CD8-positive, alpha-beta memory T cell (primary cell): ENCODE data around the gene ATP9A. TPM values are rescaled to one million over a fixed set of nuclear protein-coding genes. Genes with fewer than 3 reads are reported as not detected.

Experiments used
- CTCF ChIA-PET: fragments of 350-600 bp; sonication (Branson Sonifier 250); formaldehyde crosslinking; loops from one replicate; lab custom pipeline; 2021; ENCODE audit warnings: antibody characterized with exemption; lab: Charles Lee
- POLR2A ChIA-PET: fragments of 350-600 bp; sonication (Branson Sonifier 250); formaldehyde crosslinking; loops from one replicate; lab custom pipeline; 2021; ENCODE audit warnings: antibody characterized with exemption; lab: Charles Lee
- DNase-seq, 5 donors: peaks; one replicate each; pipeline versions ENCODE4 v3.0.0 to v3.0.0-alpha.2; 2020 to 2022; ENCODE audit warnings: mixed read lengths in 1 of 5
- H3K27ac ChIP-seq: one replicate; pipeline ENCODE4 v1.7.0; 2013; ENCODE audit warnings: low read depth, mild to moderate bottlenecking, low read length, moderate library complexity
- H3K27me3 ChIP-seq: 2 replicates; pipeline ENCODE4 v1.7.0; 2013; ENCODE audit warnings: low read length, mild to moderate bottlenecking; ENCODE audit not compliant: insufficient read depth, poor library complexity, severe bottlenecking
- H3K36me3 ChIP-seq: 2 replicates; pipeline ENCODE4 v1.7.0; 2013; ENCODE audit warnings: mild to moderate bottlenecking, low read length, moderate library complexity; ENCODE audit not compliant: insufficient read depth
- H3K4me1 ChIP-seq: 2 replicates; pipeline ENCODE4 v1.7.0; 2013; ENCODE audit warnings: mild to moderate bottlenecking, low read length, moderate library complexity; ENCODE audit not compliant: insufficient read depth
- H3K4me3 ChIP-seq: 2 replicates; pipeline ENCODE4 v1.7.0; 2013; ENCODE audit warnings: mild to moderate bottlenecking, low read length
- H3K9me3 ChIP-seq: 2 replicates; pipeline ENCODE4 v1.7.0; 2013; ENCODE audit warnings: mild to moderate bottlenecking, low read length
- H3K27ac Mint-ChIP-seq, 8 donors: one replicate each; pipeline ENCODE4 v1.8.0; 2020 to 2021; ENCODE audit warnings: mixed read lengths in 8 of 8, mild to moderate bottlenecking in 6 of 8, inconsistent platforms in 3 of 8, moderate library complexity in 3 of 8
- H3K27me3 Mint-ChIP-seq, 2 donors: one replicate each; pipeline ENCODE4 v1.8.0; 2020 to 2021; ENCODE audit warnings: mixed read lengths in 2 of 2, mild to moderate bottlenecking in 1 of 2, moderate library complexity in 1 of 2
- H3K36me3 Mint-ChIP-seq, 3 donors: one replicate each; pipeline ENCODE4 v1.8.0; 2020 to 2021; ENCODE audit warnings: mixed read lengths in 3 of 3, inconsistent platforms in 1 of 3, mild to moderate bottlenecking in 1 of 3
- H3K4me1 Mint-ChIP-seq, 3 donors: one replicate each; pipeline ENCODE4 v1.8.0; 2020 to 2021; ENCODE audit warnings: mixed read lengths in 3 of 3, inconsistent platforms in 1 of 3, mild to moderate bottlenecking in 1 of 3
- H3K4me3 Mint-ChIP-seq, 7 donors: one replicate each; pipeline ENCODE4 v1.8.0; 2020 to 2021; ENCODE audit warnings: mixed read lengths in 7 of 7, mild to moderate bottlenecking in 6 of 7, moderate library complexity in 4 of 7, inconsistent platforms in 2 of 7
- H3K9me3 Mint-ChIP-seq, 5 donors: one replicate each; pipeline ENCODE4 v1.8.0; 2020 to 2022; ENCODE audit warnings: mixed read lengths in 5 of 5, mild to moderate bottlenecking in 3 of 5, moderate library complexity in 2 of 5, inconsistent platforms in 1 of 5
- polyA plus RNA-seq: library from polyadenylated mRNA; unstranded; fragments of 300-500 nt; fragmentation: Illumina TruSeq; gene quantifications from one replicate; pipeline ENCODE4 v1.2.3, GENCODE V29; 2021
- total RNA-seq, 2 experiments: library from RNA; stranded (reverse); gene quantifications; one replicate each; pipeline ENCODE4 v1.2.3, GENCODE V29; 2021

The ATP9A gene
- total and polyA plus RNA-seq, 3 experiments from 2014 or later: 0.46 to 2.3 (median 2.0) TPM

- no peak overlapping the region for H3K27ac ChIP-seq
- ChIA-PET CTCF (interaction anchor here (0.9 to 1.9 kb wide), 4 partner anchors 10 to 41 kb away, joined by 3 to 10 read pairs (median 3); partner anchors contain the start of gene NFATC2), POLR2A (interaction anchor here (0.5 to 1.3 kb wide), 2 partner anchors 12 to 14 kb away, joined by 3 to 5 read pairs; no protein-coding TSS in a partner anchor)
- Mint-ChIP-seq H3K36me3 (no peaks in the 10 kb centered on the region), H3K27ac (peak overlapping the region in 7 of 8 donors; percentile 5 to 87 (median 48)), H3K4me3 (peak overlapping the region in 4 of 7 donors; percentile 17 to 65 (median 52)), H3K4me1 (peaks cover 16 to 20% (median 17%) of the 10 kb centered on the region in 3 donors), H3K27me3 (peaks cover 7 to 23% of the 10 kb centered on the region in 2 donors), H3K9me3 (no peaks in the 10 kb centered on the region)
- no peaks in the 10 kb centered on the region for H3K9me3 ChIP-seq
- no peak overlapping the region for H3K4me3 ChIP-seq
- peaks cover 17% of the 10 kb centered on the region for H3K27me3 ChIP-seq
- H3K4me1 ChIP-seq: peaks cover 5% of the 10 kb centered on the region
- peak in 3 of 5 donors; percentile 34 to 64 (median 36) for DNase-seq
- H3K36me3 ChIP-seq: no peaks in the 10 kb centered on the region
These were observed 213.5 kb downstream of the ATP9A start for GRCh38 chr20:51554538-51555165.

GRCh38 chr20:51553897-51554486 is 214.2 kb downstream of the ATP9A start:
- Histone ChIP-seq H3K27ac (no peak overlapping the region), H3K27me3 (peaks cover 11% of the 10 kb centered on the region), H3K9me3 (no peaks in the 10 kb centered on the region), H3K4me3 (no peak overlapping the region), H3K4me1 (peaks cover 5% of the 10 kb centered on the region), H3K36me3 (no peaks in the 10 kb centered on the region)
- peak overlapping the region in 2 of 7 donors; percentile 41 to 62 for H3K4me3 Mint-ChIP-seq
- POLR2A ChIA-PET: interaction anchor here (1.3 kb wide), 1 partner anchor 13 kb away, joined by 5 read pairs; no protein-coding TSS in a partner anchor
- H3K9me3 Mint-ChIP-seq: no peaks in the 10 kb centered on the region
- H3K27ac Mint-ChIP-seq: peak overlapping the region in 7 of 8 donors; percentile 5 to 87 (median 26)
- no peaks in the 10 kb centered on the region for H3K36me3 Mint-ChIP-seq
- H3K27me3 Mint-ChIP-seq: peaks cover 4 to 17% of the 10 kb centered on the region in 2 donors
- CTCF ChIA-PET: interaction anchor here (0.9 to 1.9 kb wide), 4 partner anchors 11 to 40 kb away, joined by 3 to 10 read pairs (median 3); partner anchors contain the start of gene NFATC2
- no peak for DNase-seq
- peaks cover 16 to 20% (median 17%) of the 10 kb centered on the region in 3 donors for H3K4me1 Mint-ChIP-seq

- CTCF ChIA-PET: interaction anchor here (0.7 to 1.4 kb wide), 2 partner anchors 10 to 19 kb away, joined by 3 read pairs; no protein-coding TSS in a partner anchor
- POLR2A ChIA-PET: no interaction called here
These were observed 217.0 kb downstream of the ATP9A start for GRCh38 chr20:51551186-51551585.

DNA sequence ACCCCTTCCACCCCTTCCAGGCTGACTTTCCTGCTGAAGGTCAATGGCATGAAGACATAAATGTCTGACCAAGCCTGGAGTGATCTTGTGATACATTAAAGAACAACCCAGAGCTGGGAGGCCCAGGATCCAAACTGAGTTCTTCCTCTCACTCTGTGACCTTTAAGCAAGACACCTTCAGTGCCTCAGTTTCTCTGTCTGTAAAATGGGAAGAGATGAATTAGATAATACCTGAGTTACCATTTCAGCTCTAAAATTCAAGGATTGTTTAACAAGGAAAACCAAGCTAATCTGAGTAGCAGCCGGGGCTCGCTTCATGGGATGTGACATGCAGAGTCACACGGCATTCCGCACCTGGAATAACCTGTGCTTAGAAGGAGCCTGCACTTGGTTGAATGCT is 218.7 kb downstream of the ATP9A start:
- no peaks in the 10 kb centered on the region for H3K27me3 Mint-ChIP-seq

More at GRCh38 chr20:51551186-51551585, 217.0 kb downstream of the ATP9A start:
- H3K27ac Mint-ChIP-seq: no peak overlapping the region
- H3K4me3 ChIP-seq: no peak overlapping the region
- H3K27ac ChIP-seq: no peak overlapping the region
- H3K36me3 ChIP-seq: no peaks in the 10 kb centered on the region
- H3K27me3 ChIP-seq: no peaks in the 10 kb centered on the region
- peaks cover 16 to 20% (median 17%) of the 10 kb centered on the region in 3 donors for H3K4me1 Mint-ChIP-seq
- peaks cover 5% of the 10 kb centered on the region for H3K4me1 ChIP-seq
- no peaks in the 10 kb centered on the region for H3K9me3 Mint-ChIP-seq
- no peaks in the 10 kb centered on the region for H3K27me3 Mint-ChIP-seq
- H3K4me3 Mint-ChIP-seq: no peak overlapping the region
- H3K9me3 ChIP-seq: no peaks in the 10 kb centered on the region
- no peak for DNase-seq
- peaks cover 0 to 3% (median 0%) of the 10 kb centered on the region in 3 donors for H3K36me3 Mint-ChIP-seq

GRCh38 chr20:51547951-51548350 is 220.2 kb downstream of the ATP9A start:
- Histone ChIP-seq H3K4me1 (peaks cover 5% of the 10 kb centered on the region), H3K9me3 (no peaks in the 10 kb centered on the region), H3K27me3 (no peaks in the 10 kb centered on the region), H3K4me3 (no peak overlapping the region), H3K27ac (no peak overlapping the region), H3K36me3 (no peaks in the 10 kb centered on the region)
- Mint-ChIP-seq H3K4me1 (peaks cover 5 to 7% (median 6%) of the 10 kb centered on the region in 3 donors), H3K4me3 (peak overlapping the region in 1 of 7 donors; percentile 29), H3K9me3 (no peaks in the 10 kb centered on the region), H3K27ac (peak overlapping the region in 1 of 8 donors; percentile 72), H3K36me3 (peaks cover 0 to 3% (median 0%) of the 10 kb centered on the region in 3 donors), H3K27me3 (no peaks in the 10 kb centered on the region)
- CTCF ChIA-PET: interaction anchor here (1.3 kb wide), 1 partner anchor 47 kb away, joined by 3 read pairs; no protein-coding TSS in a partner anchor
- no peak for DNase-seq
- POLR2A ChIA-PET: no interaction called here

More for the DNA sequence above, 218.7 kb downstream of the ATP9A start:
- H3K4me3 Mint-ChIP-seq: no peak overlapping the region
- H3K27me3 ChIP-seq: no peaks in the 10 kb centered on the region
- ChIA-PET POLR2A (no interaction called here), CTCF (interaction anchor here (0.6 kb wide), 1 partner anchor 13 kb away, joined by 3 read pairs; no protein-coding TSS in a partner anchor)
- no peaks in the 10 kb centered on the region for H3K4me1 ChIP-seq
- H3K36me3 ChIP-seq: no peaks in the 10 kb centered on the region
- no peak for DNase-seq
- peaks cover 0 to 3% (median 0%) of the 10 kb centered on the region in 3 donors for H3K36me3 Mint-ChIP-seq
- H3K9me3 Mint-ChIP-seq: no peaks in the 10 kb centered on the region
- peaks cover 8 to 9% (median 9%) of the 10 kb centered on the region in 3 donors for H3K4me1 Mint-ChIP-seq
- no peak overlapping the region for H3K27ac ChIP-seq
- H3K4me3 ChIP-seq: no peak overlapping the region
- H3K9me3 ChIP-seq: no peaks in the 10 kb centered on the region
- H3K27ac Mint-ChIP-seq: no peak overlapping the region

Other genes starting within 250 kb of the ATP9A start
- 10 to 100 TPM; 63.0 to 64.4 TPM for gene NFATC2, start 225.7 kb downstream of the ATP9A start, total RNA-seq
- 52.1 TPM for gene NFATC2, start 225.7 kb downstream of the ATP9A start, polyA plus RNA-seq
- under 1 TPM in 1 of 2 experiments, not detected in 1; 0.11 TPM for gene SALL4, start 34.1 kb upstream of the ATP9A start, total RNA-seq
- not detected for gene SALL4, start 34.1 kb upstream of the ATP9A start, polyA plus RNA-seq